GM23338 (cell line): ENCODE data around the gene RPS6KA1. TPM values are rescaled to one million over a fixed set of nuclear protein-coding genes. Genes with fewer than 3 reads are reported as not detected.

ENCODE experiments used
- ATAC-seq: fragments of 200-7000 bp; cut with Tn5 transposase; 3 replicates; pipeline ENCODE4 v1.9.1; 2020
- DNase-seq: peaks from one replicate; pipeline ENCODE4 v3.0.0-alpha.2; 2015; ENCODE audit warnings: low spot score
- H2AFZ ChIP-seq: fragments of 200-600 bp; sonication (generic); 2 replicates; pipeline ENCODE4 v1.8.0; 2016; ENCODE audit warnings: antibody characterized with exemption, mild to moderate bottlenecking, moderate library complexity
- H3F3A ChIP-seq: fragments of 200-600 bp; sonication (generic); replicated peaks from 2 replicates; pipeline ENCODE4 v1.8.0; 2017; ENCODE audit warnings: antibody characterized with exemption, mixed run types, low read depth
- H3K27ac ChIP-seq: fragments of 200-600 bp; sonication (generic); 2 replicates; pipeline ENCODE4 v1.6.1; 2016; ENCODE audit warnings: low read depth
- H3K27me3 ChIP-seq: fragments of 200-600 bp; sonication (generic); 2 replicates; pipeline ENCODE4 v1.8.0; 2016; ENCODE audit warnings: mild to moderate bottlenecking, mixed run types, moderate library complexity; ENCODE audit not compliant: insufficient read depth
- H3K36me3 ChIP-seq: fragments of 200-600 bp; sonication (generic); 2 replicates; pipeline ENCODE4 v1.8.0; 2016; ENCODE audit warnings: mild to moderate bottlenecking; ENCODE audit not compliant: insufficient read depth
- H3K4me1 ChIP-seq: fragments of 200-600 bp; sonication (generic); 2 replicates; pipeline ENCODE4 v1.8.0; 2016; ENCODE audit warnings: mild to moderate bottlenecking, moderate library complexity; ENCODE audit not compliant: insufficient read depth
- H3K4me2 ChIP-seq: fragments of 200-600 bp; sonication (generic); 2 replicates; pipeline ENCODE4 v1.7.1; 2017; ENCODE audit warnings: mixed run types
- H3K4me3 ChIP-seq: fragments of 200-600 bp; sonication (generic); 2 replicates; pipeline ENCODE4 v1.6.1; 2016; ENCODE audit warnings: mixed run types
- H3K79me2 ChIP-seq: fragments of 200-600 bp; sonication (generic); replicated peaks from 2 replicates; pipeline ENCODE4 v1.8.0; 2017; ENCODE audit warnings: mild to moderate bottlenecking; ENCODE audit not compliant: insufficient read depth
- H3K9me2 ChIP-seq: fragments of 200-600 bp; sonication (generic); 2 replicates; pipeline ENCODE4 v1.8.0; 2017; ENCODE audit not compliant: insufficient read depth
- H4K20me1 ChIP-seq: fragments of 200-600 bp; sonication (generic); replicated peaks from 2 replicates; pipeline ENCODE4 v1.8.0; 2017; ENCODE audit warnings: mild to moderate bottlenecking; ENCODE audit not compliant: insufficient read depth
- H3K27ac Mint-ChIP-seq: 2 replicates; pipeline ENCODE4 v1.8.0; 2020; ENCODE audit warnings: inconsistent platforms, mild to moderate bottlenecking, moderate library complexity, mixed read lengths
- H3K27me3 Mint-ChIP-seq: 3 replicates; pipeline ENCODE4 v1.8.0; 2022; ENCODE audit warnings: low read depth, mild to moderate bottlenecking, moderate library complexity, mixed read lengths, inconsistent platforms; ENCODE audit not compliant: insufficient read depth, poor library complexity
- H3K36me3 Mint-ChIP-seq: 3 replicates; pipeline ENCODE4 v1.8.0; 2021; ENCODE audit warnings: low read depth, mild to moderate bottlenecking, inconsistent platforms, moderate library complexity, mixed read lengths
- H3K4me1 Mint-ChIP-seq: 3 replicates; pipeline ENCODE4 v1.8.0; 2020; ENCODE audit warnings: mild to moderate bottlenecking, inconsistent platforms, mixed read lengths
- H3K4me3 Mint-ChIP-seq: 3 replicates; pipeline ENCODE4 v1.8.0; 2021; ENCODE audit warnings: moderate library complexity, mild to moderate bottlenecking, inconsistent platforms, mixed read lengths
- H3K9me3 Mint-ChIP-seq: 3 replicates; pipeline ENCODE4 v1.8.0; 2020; ENCODE audit warnings: moderate library complexity, mild to moderate bottlenecking, inconsistent platforms, mixed read lengths
- CREB1 ChIP-seq: fragments of 250-450 bp; sonication (Bioruptor Pico); IDR thresholded peaks from 2 replicates; pipeline ENCODE4 v1.5.0; 2020; ENCODE audit warnings: low read depth, mild to moderate bottlenecking, moderate library complexity
- CTCF ChIP-seq, 2 experiments: fragments of 200-600 bp in 1 of 2; sonication (generic) in 1 of 2; conservative IDR thresholded peaks; 2 replicates each; pipeline versions ENCODE4 v1.5.1 to v1.6.1; 2016 to 2017; ENCODE audit warnings: antibody characterized with exemption in 2 of 2, low read depth in 2 of 2, mild to moderate bottlenecking in 2 of 2, moderate library complexity in 1 of 2
- ETS1 ChIP-seq: IDR thresholded peaks from 2 replicates; pipeline ENCODE4 v1.6.1; 2016; ENCODE audit warnings: antibody characterized with exemption
- EZH2 ChIP-seq: fragments of 200-600 bp; sonication (generic); IDR thresholded peaks from one replicate; pipeline ENCODE4 v1.8.0; 2017; ENCODE audit warnings: antibody characterized with exemption, mild to moderate bottlenecking, low read depth; ENCODE audit not compliant: unreplicated experiment
- EZH2phosphoT487 ChIP-seq: fragments of 200-600 bp; sonication (generic); IDR thresholded peaks from one replicate; pipeline ENCODE4 v1.8.1; 2018; ENCODE audit warnings: antibody characterized with exemption; ENCODE audit not compliant: unreplicated experiment
- JUNB ChIP-seq: IDR thresholded peaks from one replicate; pipeline ENCODE4 v1.6.1; 2016; ENCODE audit warnings: antibody characterized with exemption; ENCODE audit not compliant: unreplicated experiment
- NANOG ChIP-seq: IDR thresholded peaks from 2 replicates; pipeline ENCODE4 v1.6.1; 2016; ENCODE audit warnings: antibody characterized with exemption, borderline replicate concordance
- POLR2AphosphoS5 ChIP-seq: IDR thresholded peaks from 2 replicates; pipeline ENCODE4 v1.6.1; 2016; ENCODE audit warnings: antibody characterized with exemption, low read depth
- REST ChIP-seq: IDR thresholded peaks from one replicate; pipeline ENCODE4 v1.6.1; 2018; ENCODE audit warnings: antibody characterized with exemption; ENCODE audit not compliant: unreplicated experiment
- STAT1 ChIP-seq: IDR thresholded peaks from one replicate; pipeline ENCODE4 v1.6.1; 2016; ENCODE audit warnings: antibody characterized with exemption; ENCODE audit not compliant: unreplicated experiment
- ZNF114 ChIP-seq: fragments of 250-450 bp; sonication (Bioruptor Pico); IDR thresholded peaks from 2 replicates; pipeline ENCODE4 v1.5.0; 2020; ENCODE audit warnings: mild to moderate bottlenecking, moderate library complexity
- ZNF331 ChIP-seq: fragments of 250-450 bp; sonication (Bioruptor Pico); IDR thresholded peaks from 2 replicates; pipeline ENCODE4 v1.5.0; 2020; ENCODE audit warnings: low read depth, mild to moderate bottlenecking, moderate library complexity
- ZNF462 ChIP-seq: fragments of 250-450 bp; sonication (Bioruptor Pico); IDR thresholded peaks from 2 replicates; pipeline ENCODE4 v1.5.0; 2020; ENCODE audit warnings: mild to moderate bottlenecking, moderate library complexity
- polyA plus RNA-seq: library from polyadenylated mRNA; unstranded; fragments of >200 nt; fragmentation: Nextera tagmentation; extraction: Ambion mirVana; gene quantifications from 2 replicates; pipeline ENCODE4 v1.2.1, GENCODE V29; 2016
- total RNA-seq: library from RNA; depleted of rRNA; stranded (reverse); fragments of >200 nt; shearing (Covaris generic); gene quantifications from 2 replicates; pipeline ENCODE4 v1.2.3, GENCODE V29; 2014

Gene RPS6KA1
- total and polyA plus RNA-seq, 2 experiments from 2014 or later = 28.3 to 68.6 TPM

- no peaks in the 10 kb centered on the region for H3K9me3 Mint-ChIP-seq
- no peak for DNase-seq
These were observed 27.4 kb downstream of the RPS6KA1 start for GRCh38 chr1:26557008-26557407.

More at GRCh38 chr1:26557008-26557407, 27.4 kb downstream of the RPS6KA1 start:
- H3K4me1 Mint-ChIP-seq = no peaks in the 10 kb centered on the region
- Histone ChIP-seq H4K20me1 (no peaks in the 10 kb centered on the region; the same call in 1 of the 2 replicates), H3K27ac (no peak overlapping the region), H3F3A (no peaks in the 10 kb centered on the region), H2AFZ (no peak overlapping the region), H3K4me1 (no peaks in the 10 kb centered on the region), H3K4me3 (no peak overlapping the region), H3K36me3 (peaks cover 12% of the 10 kb centered on the region; the same call in 1 of the 2 replicates), H3K4me2 (no peak overlapping the region), H3K9me2 (no peaks in the 10 kb centered on the region), H3K27me3 (no peaks in the 10 kb centered on the region), H3K79me2 (no peaks in the 10 kb centered on the region)
- no peak for ATAC-seq
- peaks cover 6% of the 10 kb centered on the region for H3K27me3 Mint-ChIP-seq
- H3K27ac Mint-ChIP-seq = no peak overlapping the region
- peaks cover 44% of the 10 kb centered on the region for H3K36me3 Mint-ChIP-seq
- TF ChIP-seq POLR2AphosphoS5 (no peak), ZNF331 (CRISPR knock-in tag) (no peak), ZNF462 (CRISPR knock-in tag) (no peak), NANOG (no peak), ETS1 (no peak), EZH2phosphoT487 (no peak), CTCF (conservative IDR thresholded peaks at IDR 0.05; ENCODE audit: low read depth in 2 of 2) (no peak), EZH2 (no peak), REST (no peak), ZNF114 (CRISPR knock-in tag) (no peak), CREB1 (CRISPR knock-in tag) (no peak), JUNB (no peak), STAT1 (no peak)
- H3K4me3 Mint-ChIP-seq = no peak overlapping the region
